GM23248 (cell line): ENCODE data around the gene INAFM2.

Experiments
- EZH2 ChIP-seq: fragments of 200-600 bp; sonication (generic); IDR thresholded peaks from 2 replicates; pipeline ENCODE4 v1.6.1; 2018; ENCODE audit warnings: antibody characterized with exemption, mild to moderate bottlenecking; ENCODE audit not compliant: insufficient read depth, poor library complexity, severe bottlenecking
- EZH2phosphoT487 ChIP-seq: fragments of 200-600 bp; sonication (generic); IDR thresholded peaks from 2 replicates; pipeline ENCODE4 v1.6.1; 2018; ENCODE audit warnings: antibody characterized with exemption, moderate library complexity, mild to moderate bottlenecking, low read depth; ENCODE audit not compliant: insufficient read depth

DNA sequence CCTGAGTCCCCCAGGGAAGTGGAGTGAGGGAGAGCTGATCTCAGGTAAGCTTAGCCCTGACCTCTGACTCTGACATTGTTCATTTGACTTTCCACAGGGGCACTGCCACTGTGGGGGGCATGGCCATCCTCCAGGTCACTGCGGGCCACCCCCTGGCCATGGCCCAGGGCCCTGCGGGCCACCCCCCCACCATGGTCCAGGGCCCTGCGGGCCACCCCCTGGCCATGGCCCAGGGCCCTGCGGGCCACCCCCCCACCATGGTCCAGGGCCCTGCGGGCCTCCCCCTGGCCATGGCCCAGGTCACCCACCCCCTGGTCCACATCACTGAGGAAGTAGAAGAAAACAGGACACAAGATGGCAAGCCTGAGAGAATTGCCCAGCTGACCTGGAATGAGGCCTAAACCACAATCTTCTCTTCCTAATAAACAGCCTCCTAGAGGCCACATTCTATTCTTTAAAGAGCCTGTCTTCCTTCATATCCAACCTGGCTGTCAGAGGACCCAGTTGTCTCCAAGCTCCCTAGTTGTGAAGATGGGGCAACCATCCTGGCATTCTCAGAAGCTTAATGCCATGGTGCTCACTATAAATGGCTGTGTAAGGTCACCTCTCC, 32.6 kb downstream of the INAFM2 start:
- TF ChIP-seq EZH2 (no peak), EZH2phosphoT487 (no peak)
